GM18907 (cell line): ENCODE results near the gene HAVCR1.
A peak's percentile ranks its signal among the peaks of the same experiment; 100 is the strongest.
"Not testable (repeated sequence)": the region's sequence is repeated elsewhere in the genome, so short reads cannot be mapped to it uniquely, and the experiment has no call there.

Source experiments
- ATAC-seq: cut with Tn5 transposase; IDR thresholded peaks from one replicate; pipeline ENCODE4 v1.9.1; 2021; ENCODE audit warnings: mild to moderate bottlenecking, moderate library complexity; ENCODE audit not compliant: unreplicated experiment

The HAVCR1 gene

GRCh38 chr5:157014143-157014542, 44.8 kb downstream of the HAVCR1 start:
- ATAC-seq, result not testable (repeated sequence)

GRCh38 chr5:157006262-157006661, 52.7 kb downstream of the HAVCR1 start:
- no peak for ATAC-seq

DNA sequence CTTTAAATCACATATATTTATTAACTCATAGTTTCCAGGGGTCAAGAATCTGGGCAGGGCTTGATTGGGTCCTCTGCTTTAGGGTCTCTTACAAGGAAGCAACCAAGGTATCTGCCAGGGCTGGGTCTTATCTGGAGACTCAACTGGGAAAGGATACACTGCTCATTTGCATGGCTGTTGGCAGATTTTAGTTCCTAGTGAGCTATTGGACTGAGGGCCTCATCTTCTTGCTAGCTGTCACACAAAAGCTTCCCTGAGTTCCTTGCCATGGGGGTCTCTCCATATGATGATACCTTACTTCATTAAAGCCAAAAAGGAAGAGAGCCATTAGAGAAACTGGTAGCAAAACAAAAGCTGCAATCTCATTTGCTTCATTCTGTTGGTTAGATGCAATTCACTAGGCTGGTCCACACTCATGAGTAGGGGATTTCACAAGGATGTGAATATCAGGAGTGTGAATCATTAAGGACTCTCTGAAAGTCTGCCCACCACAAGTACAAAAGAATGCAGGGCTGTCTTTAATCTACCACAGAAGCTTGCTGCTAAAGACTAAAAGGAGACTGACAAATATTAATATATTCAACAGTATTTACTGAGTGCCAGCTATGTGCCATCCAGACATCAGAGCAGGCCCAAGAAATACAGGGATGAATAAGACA, 53.9 kb downstream of the HAVCR1 start:
- ATAC-seq, result peak; percentile 85

DNA sequence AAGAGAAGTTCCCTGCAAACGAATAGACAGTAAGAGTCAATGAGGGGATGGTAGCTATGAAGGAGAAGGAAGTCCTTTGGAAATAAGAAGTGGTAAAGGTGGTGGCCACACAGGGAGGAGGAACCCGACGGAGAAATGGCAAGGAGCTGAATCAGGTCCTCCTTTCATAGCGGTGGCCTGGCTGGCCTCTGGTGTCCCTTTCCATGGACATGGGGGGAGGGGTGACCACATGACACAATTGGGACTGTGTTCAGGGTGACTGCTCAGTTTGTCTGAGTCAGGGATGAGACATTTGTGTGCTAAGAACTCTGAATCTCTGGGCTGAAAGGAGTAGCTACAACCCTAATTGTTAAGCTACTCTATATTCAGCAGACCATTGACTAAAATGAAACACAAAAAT, 67.2 kb downstream of the HAVCR1 start:
- ATAC-seq, result no peak

GRCh38 chr5:156984064-156984463, 74.9 kb downstream of the HAVCR1 start:
- ATAC-seq, result no peak

GRCh38 chr5:156981481-156981880, 77.4 kb downstream of the HAVCR1 start:
- no peak for ATAC-seq
